Right lobe of liver (tissue), 6 donors: ENCODE measurements around the gene PFKFB4. TPM values are rescaled to one million over a fixed set of nuclear protein-coding genes. Genes with fewer than 3 reads are reported as not detected.
"Not testable (repeated sequence)": the region's sequence is repeated elsewhere in the genome, so short reads cannot be mapped to it uniquely, and the experiment has no call there.

Experiments used
- ATAC-seq, 4 donors: fragments of 200-7000 bp; cut with Tn5 transposase; one replicate each; pipeline ENCODE4 v1.9.1; 2020; ENCODE audit warnings: mild to moderate bottlenecking in 4 of 4, moderate library complexity in 4 of 4
- DNase-seq, 3 donors: peaks; one replicate each; pipeline ENCODE4 v3.0.0-alpha.2; 2020
- H3K27ac ChIP-seq, 3 donors: fragments of 200-600 bp; one replicate each; pipeline ENCODE4 v1.8.0; 2022
- H3K27me3 ChIP-seq, 2 donors: fragments of 200-600 bp; one replicate each; pipeline ENCODE4 v1.8.0; 2022
- H3K36me3 ChIP-seq, 4 donors: fragments of 200-600 bp; sonication (generic) in 1 of 4; one replicate each; pipeline versions ENCODE4 v1.5.1 to v1.8.0; 2017 to 2022; ENCODE audit warnings: control low read depth in 1 of 4
- H3K4me1 ChIP-seq, 4 donors: fragments of 200-600 bp; sonication (generic) in 1 of 4; one replicate each; pipeline versions ENCODE4 v1.5.1 to v1.8.0; 2017 to 2022; ENCODE audit warnings: control low read depth in 1 of 4
- H3K4me3 ChIP-seq, 3 donors: fragments of 200-600 bp; one replicate each; pipeline ENCODE4 v1.8.0; 2022
- H3K9me3 ChIP-seq, 4 donors: fragments of 200-600 bp; sonication (generic) in 1 of 4; one replicate each; pipeline versions ENCODE4 v1.5.1 to v1.8.0; 2017 to 2022; ENCODE audit warnings: control low read depth in 1 of 4
- CTCF ChIP-seq, 4 donors: fragments of 200-600 bp in 3 of 4; fragments of 450-650 bp in 1 of 4; IDR thresholded peaks; one replicate each; pipeline versions ENCODE4 v1.5.1 to v1.8.0; 2016 to 2022; ENCODE audit warnings: antibody characterized with exemption in 4 of 4, mild to moderate bottlenecking in 2 of 4
- POLR2A ChIP-seq: fragments of 450-650 bp; IDR thresholded peaks from one replicate; pipeline ENCODE4 v1.6.1; 2017; ENCODE audit warnings: antibody characterized with exemption, mild to moderate bottlenecking
- WGBS: methylation state at CpG from one replicate; pipeline ENCODE4 v1.1.6; 2018; ENCODE audit warnings: low coverage, low lambda C conversion rate; ENCODE audit not compliant: insufficient coverage; ENCODE audit errors: missing lambda C conversion rate; 5-methylcytosine and 5-hydroxymethylcytosine counted together
- intact Hi-C, 2 donors: fragments of 100-400 bp; cut with DNase I; formaldehyde crosslinking; loops; one replicate each; pipeline versions ENCODE4 v1.11.2 to v1.14.1; 2022
- total RNA-seq, 6 experiments: library from RNA; depleted of rRNA in 2 of 6; stranded (reverse); fragments of >200 nt in 2 of 6; fragmentation: NEBNext Ultra II Directional in 3 of 6; extraction: Animal tissue kit (Norgen Biotek cat#: 25700) in 3 of 6; gene quantifications; one replicate each; pipeline versions ENCODE4 v1.1.0 to v1.2.4, GENCODE V29; 2016 to 2023
- donor health status: DM: no; HTN: yes; CAD: no.
- donor health status: DM: no; HTN: no; CAD: no.
- donor health status: DM: no; HTN: no; CAD: no.
- donor health status: DM: no; HTN: yes; CAD: no.
- donor health status: DM: no; HTN: yes; CAD: no.

PFKFB4 gene
- total RNA-seq, 6 experiments from 2014 or later = 0.59 to 10.8 (median 1.4) TPM

- peaks cover 0 to 11% (median 5%) of the 10 kb centered on the region in 4 donors for H3K4me1 ChIP-seq
- WGBS = 84% methylated on average over 5 of the region's 14 CpGs
- no peak for TF ChIP-seq POLR2A
- TF ChIP-seq CTCF (IDR thresholded peaks at IDR 0.05) = no peak
- DNase-seq = no peak
- H3K4me3 ChIP-seq = no peak overlapping the region
- intact Hi-C loops = loop anchor here (5.0 to 10.0 kb wide), 2 partner anchors 92 to 159 kb away; no protein-coding TSS in a partner anchor
- no peaks in the 10 kb centered on the region for H3K36me3 ChIP-seq
- H3K27me3 ChIP-seq = no peaks in the 10 kb centered on the region
- no peak overlapping the region for H3K27ac ChIP-seq
- no peaks in the 10 kb centered on the region for H3K9me3 ChIP-seq
- no peak for ATAC-seq
These were observed 2.4 kb downstream of the PFKFB4 start for GRCh38 chr3:48553886-48554845.

GRCh38 chr3:48553361-48553760 lies 3.2 kb downstream of the PFKFB4 start:
- ATAC-seq (no peak), DNase-seq (peak in 1 of 3 donors; percentile 43)
- Histone ChIP-seq H3K9me3 (no peaks in the 10 kb centered on the region), H3K27ac (no peak overlapping the region), H3K36me3 (no peaks in the 10 kb centered on the region), H3K27me3 (no peaks in the 10 kb centered on the region), H3K4me3 (no peak overlapping the region), H3K4me1 (peaks cover 0 to 11% (median 5%) of the 10 kb centered on the region in 4 donors)
- TF ChIP-seq CTCF (IDR thresholded peaks at IDR 0.05) (no peak), POLR2A (no peak)
- intact Hi-C loops = loop anchor here (5.0 to 10.0 kb wide), 2 partner anchors 91 to 159 kb away; no protein-coding TSS in a partner anchor
- 72% methylated on average over 2 of the region's 5 CpGs for WGBS

- WGBS = 68% methylated on average over 5 of the region's 14 CpGs
- Histone ChIP-seq H3K4me1 (peaks cover 0 to 3% (median 1%) of the 10 kb centered on the region in 4 donors), H3K27me3 (no peaks in the 10 kb centered on the region), H3K36me3 (no peaks in the 10 kb centered on the region), H3K4me3 (no peak overlapping the region), H3K9me3 (no peaks in the 10 kb centered on the region), H3K27ac (no peak overlapping the region)
- TF ChIP-seq POLR2A = no peak
- no peak for TF ChIP-seq CTCF (IDR thresholded peaks at IDR 0.05)
- DNase-seq (no peak), ATAC-seq (no peak)
- intact Hi-C loops = loop anchor here (5.0 to 10.0 kb wide), 2 partner anchors 90 to 158 kb away; no protein-coding TSS in a partner anchor
These were observed 4.3 kb downstream of the PFKFB4 start for GRCh38 chr3:48552111-48552951.

GRCh38 chr3:48551651-48552050 lies 5.0 kb downstream of the PFKFB4 start:
- not testable (repeated sequence) for H3K27ac ChIP-seq, H3K36me3 ChIP-seq, H3K9me3 ChIP-seq, H3K27me3 ChIP-seq, H3K4me1 ChIP-seq, H3K4me3 ChIP-seq, DNase-seq, ATAC-seq
- whole genome bisulfite sequencing = no CpG with 5 or more reads among the region's 7 CpGs
- intact Hi-C loops = loop anchor here (5.0 to 10.0 kb wide), 2 partner anchors 89 to 157 kb away; no protein-coding TSS in a partner anchor
